GM18909 (cell line): Measurements from ENCODE around the gene TRAF2.

Source experiments
- ATAC-seq: cut with Tn5 transposase; IDR thresholded peaks from one replicate; pipeline ENCODE4 v1.9.1; 2021; ENCODE audit warnings: mild to moderate bottlenecking; ENCODE audit not compliant: unreplicated experiment, poor library complexity

TRAF2 gene

DNA sequence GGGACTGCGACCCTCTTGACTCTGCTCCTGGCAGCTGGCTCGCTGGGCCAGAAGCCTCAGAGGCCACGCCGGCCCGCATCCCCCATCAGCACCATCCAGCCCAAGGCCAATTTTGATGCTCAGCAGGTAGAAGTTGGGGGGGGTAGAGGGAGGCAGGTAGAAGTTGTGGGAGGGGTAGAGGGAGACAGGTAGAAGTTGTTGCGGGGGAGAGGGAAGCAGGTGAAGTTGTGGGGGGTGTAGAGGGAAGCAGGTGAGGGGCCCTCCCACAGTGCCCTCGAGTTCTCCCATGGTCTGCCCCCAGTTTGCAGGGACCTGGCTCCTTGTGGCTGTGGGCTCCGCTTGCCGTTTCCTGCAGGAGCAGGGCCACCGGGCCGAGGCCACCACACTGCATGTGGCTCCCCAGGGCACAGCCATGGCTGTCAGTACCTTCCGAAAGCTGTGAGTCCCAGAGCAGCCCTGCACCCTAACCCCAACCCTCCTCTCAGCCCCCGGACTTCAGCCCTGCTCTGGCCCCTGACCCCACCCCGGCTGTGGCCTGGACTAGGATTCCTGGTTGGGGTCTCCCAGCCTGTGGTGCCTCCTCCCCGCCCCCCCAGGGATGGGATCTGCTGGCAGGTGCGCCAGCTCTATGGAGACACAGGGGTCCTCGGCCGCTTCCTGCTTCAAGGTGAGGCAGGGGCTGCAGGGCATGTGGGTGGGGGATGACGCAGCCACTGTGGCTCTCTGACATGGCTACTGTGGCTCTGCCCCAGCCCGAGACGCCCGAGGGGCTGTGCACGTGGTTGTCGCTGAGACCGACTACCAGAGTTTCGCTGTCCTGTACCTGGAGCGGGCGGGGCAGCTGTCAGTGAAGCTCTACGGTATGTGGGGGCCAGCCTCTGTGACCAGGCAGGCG is 59.3 kb downstream of the TRAF2 start:
- ATAC-seq = no peak

DNA sequence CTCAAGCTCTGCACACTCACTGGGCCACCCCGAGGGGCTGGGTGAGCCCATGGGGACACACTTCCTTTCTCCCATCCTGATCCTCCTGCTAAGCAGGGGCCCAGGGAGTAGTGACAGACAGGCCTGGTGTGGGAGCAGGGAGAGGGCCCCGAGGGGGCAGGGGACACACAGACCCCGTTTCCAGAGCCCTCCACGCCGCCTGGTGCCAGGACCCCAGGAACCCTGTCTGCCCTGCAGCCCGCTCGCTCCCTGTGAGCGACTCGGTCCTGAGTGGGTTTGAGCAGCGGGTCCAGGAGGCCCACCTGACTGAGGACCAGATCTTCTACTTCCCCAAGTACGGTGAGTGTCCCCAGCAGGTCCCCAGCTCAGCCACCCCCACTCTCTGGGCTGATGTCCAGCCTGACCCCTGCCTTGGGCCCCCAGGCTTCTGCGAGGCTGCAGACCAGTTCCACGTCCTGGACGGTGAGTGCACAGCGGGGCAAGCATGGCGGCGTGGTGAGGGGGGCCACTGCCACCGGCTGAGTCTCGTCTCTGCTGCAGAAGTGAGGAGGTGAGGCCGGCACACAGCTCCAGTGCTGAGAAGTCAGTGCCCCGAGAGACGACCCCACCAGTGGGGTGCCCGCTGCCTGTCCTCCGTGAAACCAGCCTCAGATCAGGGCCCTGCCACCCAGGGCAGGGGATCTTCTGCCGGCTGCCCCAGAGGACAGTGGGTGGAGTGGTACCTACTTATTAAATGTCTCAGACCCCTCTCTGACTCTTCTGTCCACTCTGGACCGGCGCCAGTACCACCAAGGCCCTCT is 60.1 kb downstream of the TRAF2 start:
- ATAC-seq = no peak

DNA sequence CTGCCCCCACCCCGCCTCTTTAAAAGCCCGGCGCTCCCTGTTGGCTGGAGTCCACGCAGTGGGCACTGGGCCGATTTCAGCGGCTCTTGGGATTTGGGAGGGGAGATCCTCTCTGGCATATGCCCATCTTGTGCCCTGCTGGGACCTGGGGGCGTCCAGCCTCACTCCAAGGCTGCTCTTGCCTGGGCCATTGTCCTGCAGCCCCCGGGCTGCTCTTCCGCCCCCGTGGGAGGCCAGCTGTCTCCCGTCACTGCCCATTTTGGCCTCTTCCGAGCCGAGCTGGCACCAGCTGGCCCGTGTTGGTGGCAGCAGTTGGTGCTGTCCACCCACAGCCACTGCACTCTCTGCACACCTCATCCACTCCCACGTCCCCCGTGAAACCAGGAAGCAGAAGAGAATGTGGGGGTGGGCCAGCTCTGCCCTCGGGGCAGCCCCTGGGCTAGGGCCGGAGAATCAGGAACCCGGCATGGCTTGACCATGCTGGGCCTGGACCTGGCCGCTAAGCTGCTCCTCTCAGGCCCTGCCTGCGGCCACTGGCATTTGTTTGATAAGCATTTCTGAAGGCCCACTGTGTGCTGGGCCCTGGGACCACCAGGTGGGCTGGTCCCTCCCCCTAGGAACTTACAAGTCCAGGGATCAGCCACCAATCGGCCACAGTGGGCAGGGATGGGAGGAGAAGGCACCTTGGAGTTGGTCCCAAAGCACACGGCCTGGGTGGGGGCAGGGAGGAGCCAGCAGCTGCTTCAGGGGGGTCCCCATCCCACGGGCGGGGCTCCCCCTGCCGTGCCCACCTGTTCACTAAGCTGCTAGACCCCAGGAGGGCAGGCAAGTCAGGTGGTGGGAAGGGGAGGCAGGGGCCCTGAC is 60.9 kb downstream of the TRAF2 start:
- no peak for ATAC-seq

DNA sequence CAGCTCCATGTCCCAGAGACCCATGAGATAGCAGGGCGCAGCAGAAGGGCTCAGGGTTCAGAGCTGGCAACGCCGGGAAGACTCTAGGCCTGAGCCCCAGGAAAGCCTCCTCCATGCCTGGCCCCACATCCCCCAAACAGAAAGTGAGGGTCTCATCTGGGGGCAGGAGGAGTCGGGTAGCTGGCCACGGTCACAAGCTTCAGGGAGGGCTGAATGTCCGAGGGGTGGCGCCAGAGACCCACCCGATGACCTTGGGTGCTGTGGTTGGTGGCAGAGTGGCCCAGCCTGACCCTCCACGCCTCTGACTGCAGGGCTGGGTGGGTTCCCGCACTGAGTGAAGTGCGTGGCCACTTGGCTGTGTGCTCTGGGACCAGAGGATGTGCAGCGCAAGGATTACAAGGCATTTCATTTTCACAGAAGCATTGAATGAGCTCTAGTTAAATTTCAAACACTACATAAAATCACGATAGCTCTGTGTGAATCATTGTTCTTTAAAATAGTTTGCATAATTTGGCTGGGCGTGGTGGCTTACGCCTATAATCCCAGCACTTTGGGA is 61.7 kb downstream of the TRAF2 start:
- ATAC-seq = no peak

DNA sequence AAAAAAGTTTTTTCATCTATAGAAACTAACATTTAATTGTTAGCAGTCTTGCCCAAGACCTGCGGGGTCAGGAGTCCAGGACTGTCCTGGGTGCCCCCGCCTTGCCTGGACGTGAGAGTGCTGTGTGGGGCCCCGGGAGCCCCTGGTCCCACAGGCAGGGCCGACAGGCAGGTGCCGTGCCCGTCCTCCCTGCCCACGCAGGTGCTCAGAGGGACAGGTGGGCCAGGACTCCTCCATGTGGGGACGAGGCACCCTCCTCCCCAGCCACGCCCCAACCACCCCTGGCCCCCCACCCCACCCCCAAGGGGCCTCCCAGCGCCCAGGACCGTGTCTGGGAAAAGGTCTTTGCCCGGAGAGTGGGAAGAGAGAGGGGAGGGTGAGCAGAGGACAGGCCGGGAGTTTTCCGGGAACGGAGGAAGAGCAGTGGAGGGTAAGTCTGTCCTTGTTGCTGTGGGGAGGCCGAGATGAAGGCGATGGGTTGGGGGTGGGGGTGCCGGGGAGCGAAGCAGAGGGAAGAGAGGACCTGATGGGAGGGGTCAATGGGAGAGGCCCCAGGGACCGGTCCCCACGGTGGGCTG is 63.0 kb downstream of the TRAF2 start:
- ATAC-seq = no peak

DNA sequence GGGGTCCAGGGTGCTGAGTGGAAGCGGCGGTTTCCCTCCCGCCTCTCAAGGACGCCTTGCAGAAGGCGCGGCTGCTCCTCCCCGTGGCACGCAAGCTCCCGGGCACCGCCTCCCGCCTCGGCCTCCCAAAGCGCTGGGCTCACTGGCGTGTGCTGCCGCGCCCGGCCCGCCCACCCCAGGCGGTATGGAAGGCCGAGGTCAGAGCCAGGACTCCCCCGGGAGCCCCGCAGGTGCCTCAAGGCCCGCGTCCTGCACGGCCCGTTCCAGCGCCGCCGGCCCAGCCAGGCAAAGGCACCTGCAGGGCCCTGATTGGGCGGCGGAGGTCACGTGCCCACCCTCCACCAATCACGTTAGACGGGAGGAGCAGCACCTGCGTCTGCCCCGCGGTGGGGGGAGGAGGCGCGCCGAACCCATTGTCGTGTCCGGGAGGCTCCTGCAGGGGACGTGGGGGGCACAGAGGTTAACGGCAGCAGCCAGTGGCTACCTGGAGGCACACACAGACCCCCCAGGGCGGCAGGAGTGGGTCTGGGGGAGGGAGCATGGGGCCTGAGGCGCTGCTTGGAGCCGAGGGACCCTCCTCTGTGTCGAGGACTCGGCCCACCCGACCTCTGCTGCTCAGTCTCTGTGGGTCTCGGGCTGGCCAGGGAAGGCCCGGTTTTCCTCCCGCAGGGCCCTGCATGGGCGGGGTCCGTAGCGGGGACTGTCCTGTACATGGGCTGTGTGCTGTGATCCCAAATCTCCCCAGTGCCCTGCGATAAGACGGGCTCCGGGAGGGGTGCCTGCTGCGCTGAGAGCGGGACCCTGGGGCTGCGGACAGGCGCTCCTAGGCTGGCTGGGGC is 63.7 kb downstream of the TRAF2 start:
- peak; percentile 81 for ATAC-seq

DNA sequence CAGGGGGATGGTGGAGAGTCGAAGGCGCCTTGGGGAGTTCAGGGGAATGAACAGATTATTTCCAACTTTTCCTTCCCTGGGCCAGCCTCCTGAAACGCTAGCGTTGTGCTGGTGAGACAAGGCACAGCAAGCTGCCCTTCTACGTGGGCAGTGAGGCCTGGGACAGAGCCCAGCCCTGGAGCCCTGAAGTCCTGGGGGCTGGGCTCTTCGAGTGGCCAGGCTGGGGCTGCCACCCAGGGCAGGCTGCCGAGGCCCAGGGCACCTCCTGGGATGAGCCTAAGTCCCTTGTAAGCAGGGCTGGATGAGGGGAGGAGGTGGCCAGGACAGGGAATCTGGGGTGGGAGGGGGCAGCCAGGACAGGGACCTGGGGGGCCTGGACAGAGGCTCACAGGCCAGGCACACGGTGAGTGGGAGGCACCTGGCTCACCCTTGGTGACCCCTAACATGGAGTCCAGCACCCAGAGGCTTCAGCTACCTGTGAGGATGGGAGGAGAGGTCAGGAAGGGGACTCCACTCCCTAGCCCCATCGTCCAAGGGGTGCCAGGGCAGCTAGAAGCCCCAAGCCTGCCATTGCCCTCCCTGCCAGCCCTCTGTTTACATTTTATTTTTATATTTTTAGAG is 64.5 kb downstream of the TRAF2 start:
- no peak for ATAC-seq

DNA sequence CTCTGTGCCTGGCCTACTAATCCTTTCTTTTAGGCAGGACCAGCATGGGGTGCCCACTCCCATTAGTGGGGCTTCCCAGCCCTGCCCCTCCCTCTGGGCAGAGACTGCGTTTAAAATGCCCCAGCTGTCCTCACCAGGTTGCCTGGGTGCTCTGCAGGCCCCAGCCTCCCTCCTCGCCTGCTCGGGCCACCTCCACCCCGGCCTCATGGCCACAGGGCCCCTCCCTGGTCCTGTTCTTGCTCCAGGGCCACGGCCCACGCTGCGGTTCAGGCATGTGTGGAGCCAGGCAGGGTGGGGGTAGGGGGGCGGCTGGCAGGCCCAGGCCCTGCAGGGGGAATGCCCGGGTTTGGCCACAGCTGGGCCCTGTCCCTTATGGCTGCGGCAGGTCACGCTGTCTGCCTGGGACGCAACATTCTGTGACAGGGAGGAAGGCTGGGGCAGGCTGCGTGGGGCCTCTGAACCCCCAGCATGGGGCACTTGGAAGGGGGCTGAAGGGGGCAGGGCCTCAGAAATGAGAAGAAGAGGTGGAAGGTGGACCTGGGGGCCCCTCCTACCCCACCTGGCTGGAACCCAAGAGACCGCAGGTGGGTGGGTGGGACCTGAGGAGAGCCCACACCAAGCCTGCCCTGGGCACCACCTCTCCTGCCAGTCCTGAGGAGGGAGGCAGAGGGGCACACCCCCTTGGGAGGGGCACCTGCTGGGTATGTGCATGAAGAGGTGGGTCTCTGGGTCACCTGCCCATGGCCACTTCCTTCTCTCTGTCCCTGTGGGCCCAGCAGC is 65.4 kb downstream of the TRAF2 start, which contains the start of gene LCN12:
Gene LCN12, plus strand, starts transcription at position 733 of the 780 bp plus-strand sequence. CDS start 55 bp downstream, outside the sequence.
- no peak for ATAC-seq

DNA sequence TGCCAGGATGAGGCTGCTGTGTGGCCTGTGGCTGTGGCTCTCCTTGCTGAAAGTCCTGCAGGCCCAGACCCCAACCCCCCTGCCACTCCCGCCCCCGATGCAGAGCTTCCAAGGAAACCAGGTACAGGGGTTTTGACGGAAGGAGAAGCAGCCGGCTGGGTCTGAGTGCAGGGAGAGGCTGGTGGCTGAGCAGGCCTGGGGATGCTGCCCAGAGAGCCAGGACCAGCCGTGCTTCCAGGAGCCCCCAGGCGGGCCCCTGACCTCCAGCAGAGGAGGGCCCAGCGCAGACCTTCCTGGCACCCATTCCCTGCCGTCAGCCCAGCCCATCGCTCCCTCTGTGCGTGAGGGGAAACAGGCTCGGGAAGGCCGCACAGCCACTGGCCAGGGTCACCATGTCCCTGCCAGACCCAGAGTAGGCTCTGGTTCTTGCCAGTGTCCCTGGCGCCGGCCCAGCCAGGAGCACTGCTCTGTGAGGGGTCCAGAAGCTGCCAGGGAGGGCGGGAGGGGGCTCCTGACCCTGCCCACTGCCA is 66.1 kb downstream of the TRAF2 start:
- no peak for ATAC-seq

DNA sequence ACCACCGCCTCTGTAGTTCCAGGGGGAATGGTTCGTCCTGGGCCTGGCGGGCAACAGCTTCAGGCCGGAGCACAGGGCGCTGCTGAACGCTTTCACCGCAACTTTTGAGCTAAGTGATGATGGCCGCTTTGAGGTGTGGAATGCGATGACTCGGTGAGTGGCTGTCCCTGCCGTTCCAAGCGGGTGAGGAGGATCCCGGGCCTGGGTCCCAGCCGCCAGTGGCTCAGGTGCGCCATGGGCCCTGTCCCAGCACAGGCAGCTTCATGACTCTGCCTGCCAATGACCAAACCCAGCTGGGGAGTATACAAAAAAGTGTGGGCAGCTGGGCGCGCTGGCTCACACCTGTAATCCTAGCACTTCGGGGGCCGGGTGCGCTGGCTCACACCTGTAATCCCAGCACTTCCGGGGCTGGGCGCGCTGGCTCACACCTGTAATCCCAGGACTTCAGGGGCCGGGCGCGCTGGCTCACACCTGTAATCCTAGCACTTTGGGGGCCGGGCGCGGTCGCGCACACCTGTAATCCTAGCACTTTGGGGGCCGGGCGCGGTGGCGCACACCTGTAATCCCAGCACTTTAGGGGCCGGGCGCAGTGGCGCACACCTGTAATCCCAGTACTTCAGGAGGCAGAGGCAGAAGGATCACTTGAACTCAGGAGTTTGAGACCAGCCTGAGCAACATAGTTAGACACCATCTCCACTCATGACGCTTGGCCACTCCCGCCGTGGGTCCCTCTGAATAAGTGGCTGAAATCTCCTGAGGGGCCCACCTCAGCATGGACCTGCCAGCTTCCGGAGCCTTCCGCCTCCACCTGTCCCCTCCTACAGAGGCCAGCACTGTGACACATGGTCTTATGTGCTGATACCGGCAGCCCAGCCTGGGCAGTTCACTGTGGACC is 66.8 kb downstream of the TRAF2 start:
- no peak for ATAC-seq

DNA sequence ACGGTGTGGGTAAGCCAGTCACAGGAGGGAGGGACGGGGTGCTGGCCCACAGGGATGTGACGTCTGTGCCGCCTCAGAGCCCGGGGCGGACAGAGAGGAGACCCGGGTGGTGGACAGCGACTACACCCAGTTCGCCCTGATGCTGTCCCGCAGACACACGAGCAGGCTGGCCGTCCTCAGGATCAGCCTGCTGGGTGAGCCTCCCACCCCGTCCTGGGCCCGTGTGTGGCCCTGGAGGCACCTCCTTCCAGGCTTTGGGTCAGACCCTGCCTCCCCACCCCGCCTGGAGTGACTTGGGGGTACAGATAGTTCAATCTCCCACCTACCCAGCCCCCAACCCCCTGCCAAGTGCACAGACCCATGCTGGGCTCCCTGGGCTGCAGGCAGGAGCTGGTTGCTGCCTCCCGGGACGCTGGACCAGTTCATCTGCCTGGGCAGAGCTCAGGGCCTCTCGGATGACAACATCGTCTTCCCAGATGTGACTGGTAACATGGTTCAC is 67.5 kb downstream of the TRAF2 start:
- ATAC-seq = no peak

DNA sequence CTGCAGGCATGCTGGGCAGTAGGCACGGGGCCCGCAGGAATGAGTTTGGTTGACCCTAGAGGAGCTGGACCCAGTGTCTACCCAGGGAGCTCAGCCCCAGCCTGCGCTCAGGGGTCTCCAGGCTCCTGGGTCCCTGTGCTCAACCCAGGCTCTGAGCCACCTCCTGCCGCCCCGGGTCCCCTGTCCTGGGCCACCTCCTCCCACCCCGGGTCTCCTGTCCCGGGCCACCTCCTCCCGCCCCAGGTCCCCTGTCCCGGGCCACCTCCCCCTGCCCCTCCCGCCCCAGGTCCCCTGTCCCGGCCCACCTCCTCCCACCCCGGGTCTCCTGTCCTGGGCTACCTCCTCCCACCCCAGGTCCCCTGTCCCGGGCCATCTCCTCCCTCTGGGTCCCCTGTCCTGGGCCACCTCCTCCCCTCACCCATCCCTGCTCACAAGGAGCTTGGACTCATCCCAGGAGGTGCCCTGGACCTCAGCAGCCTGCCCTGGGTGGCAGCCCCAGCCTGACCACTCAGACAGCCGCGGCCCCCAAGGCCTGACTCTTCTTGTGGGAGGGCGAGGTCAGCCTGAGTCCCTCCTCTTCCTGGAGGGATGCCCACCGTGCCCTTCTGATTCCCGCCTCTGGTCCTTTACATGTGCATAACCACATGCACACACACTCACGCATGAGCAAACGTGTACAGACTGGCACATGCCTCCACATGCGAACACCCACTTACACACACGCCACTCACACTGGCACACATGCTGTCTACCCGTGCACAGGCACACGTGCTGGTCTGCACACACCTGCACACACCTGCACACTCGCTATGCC is 68.2 kb downstream of the TRAF2 start:
- no peak for ATAC-seq

DNA sequence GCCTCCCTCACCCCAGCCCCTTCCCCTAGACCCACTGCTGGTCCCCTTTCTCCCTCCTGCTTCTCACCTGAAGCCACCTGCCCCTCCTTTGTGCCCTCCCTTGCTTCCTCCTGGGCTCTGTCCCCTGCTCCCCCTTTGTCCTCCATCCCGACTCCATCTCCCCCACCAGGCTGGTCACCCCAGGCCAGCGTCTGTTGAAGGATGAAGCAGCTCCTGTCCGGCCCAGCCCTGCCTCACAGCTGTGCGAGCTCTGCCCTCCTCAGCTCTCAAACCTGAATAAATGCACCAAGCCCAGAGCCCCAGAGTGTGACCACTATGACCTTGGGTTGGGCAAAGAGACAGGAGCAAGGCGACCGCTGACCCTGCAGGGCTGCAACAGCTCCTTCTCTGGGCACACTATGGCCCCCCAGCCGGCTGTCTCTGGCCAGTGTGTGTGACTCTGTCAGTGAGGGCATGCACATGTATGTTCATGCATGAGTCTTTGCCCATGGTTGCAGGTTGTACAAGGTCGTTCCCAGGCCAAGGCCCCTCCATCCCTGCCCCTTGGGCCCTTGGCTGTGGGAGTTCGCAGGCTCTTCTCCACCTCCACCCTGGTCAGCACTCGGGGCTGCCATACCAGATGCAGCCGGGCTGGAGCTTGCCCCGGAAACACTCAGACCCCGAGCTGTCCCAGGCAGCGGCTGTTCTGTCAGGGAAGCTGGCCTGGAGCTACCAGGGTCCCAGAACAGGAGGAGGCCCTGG is 69.1 kb downstream of the TRAF2 start:
- no peak for ATAC-seq

DNA sequence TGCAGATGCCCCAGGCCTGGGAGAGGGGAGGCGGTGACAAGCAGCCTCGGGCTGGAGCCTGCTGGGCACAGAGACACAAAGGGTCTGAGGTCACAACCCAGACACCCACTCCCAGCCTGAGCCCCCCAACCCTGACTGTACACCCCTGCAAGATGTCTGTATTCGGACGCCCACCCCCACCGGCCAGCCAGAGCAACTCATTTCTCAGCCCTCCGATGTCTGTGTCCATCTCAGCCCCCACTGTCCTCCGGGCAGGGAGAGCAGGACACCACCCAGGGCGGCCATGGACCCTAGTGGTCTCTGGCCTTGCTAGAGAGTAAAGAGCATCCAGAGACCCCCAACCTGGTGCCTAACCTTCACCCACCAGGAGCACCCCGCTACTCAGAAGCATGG is 69.6 kb downstream of the TRAF2 start:
- ATAC-seq = no peak

DNA sequence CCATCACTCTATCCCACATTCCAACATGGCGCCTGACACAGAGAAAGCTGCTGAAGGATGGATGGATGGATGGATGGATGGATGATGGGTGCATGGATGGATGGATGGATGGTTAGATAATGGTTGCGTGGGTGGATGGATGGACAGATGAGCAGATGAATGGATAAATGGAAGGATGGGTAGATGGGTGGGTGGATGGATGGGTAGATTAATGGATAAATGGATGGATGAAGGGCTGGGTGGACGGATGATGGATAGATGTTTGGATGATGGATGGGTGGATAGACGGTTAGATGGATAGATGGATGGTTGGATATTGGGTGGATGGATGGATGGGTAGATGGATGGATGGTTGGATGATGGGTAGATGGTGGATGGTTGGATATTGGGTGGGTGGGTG is 70.3 kb downstream of the TRAF2 start:
- no peak for ATAC-seq
